ENCODE results near the gene ELP2.

ELP2 gene

GRCh38 chr18:36177913-36178312, 48.2 kb downstream of the ELP2 start:
- in situ Hi-C loops (cut with MboI; ENCODE audit: low sequenced_read_pairs, unreplicated experiment): no loop called here
- TF ChIP-seq CTCF (IDR thresholded peaks at IDR 0.05; ENCODE audit: borderline replicate concordance, control extremely low read depth, extremely low read depth, insufficient read depth, missing control alignments): no peak
- no peak for DNase-seq (ENCODE audit: low spot score)

GRCh38 chr18:36179562-36180355, 50.1 kb downstream of the ELP2 start:
- in situ Hi-C loops (cut with MboI; ENCODE audit: low sequenced_read_pairs, unreplicated experiment): no loop called here
- no peak for TF ChIP-seq CTCF (IDR thresholded peaks at IDR 0.05; ENCODE audit: borderline replicate concordance, control extremely low read depth, extremely low read depth, insufficient read depth, missing control alignments)
- DNase-seq (ENCODE audit: low spot score): no peak

- TF ChIP-seq CTCF (IDR thresholded peaks at IDR 0.05; ENCODE audit: borderline replicate concordance, control extremely low read depth, extremely low read depth, insufficient read depth, missing control alignments): no peak
- in situ Hi-C loops (cut with MboI; ENCODE audit: low sequenced_read_pairs, unreplicated experiment): no loop called here
- DNase-seq (ENCODE audit: low spot score): no peak
Measured at GRCh38 chr18:36181441-36181840, 51.7 kb downstream of the ELP2 start.

- in situ Hi-C loops (cut with MboI; ENCODE audit: low sequenced_read_pairs, unreplicated experiment): no loop called here
- no peak for TF ChIP-seq CTCF (IDR thresholded peaks at IDR 0.05; ENCODE audit: borderline replicate concordance, control extremely low read depth, extremely low read depth, insufficient read depth, missing control alignments)
- DNase-seq (ENCODE audit: low spot score): no peak
Measured at GRCh38 chr18:36181898-36182506, 52.3 kb downstream of the ELP2 start.

GRCh38 chr18:36183033-36183432, 53.3 kb downstream of the ELP2 start:
- in situ Hi-C loops (cut with MboI; ENCODE audit: low sequenced_read_pairs, unreplicated experiment): no loop called here
- DNase-seq (ENCODE audit: low spot score): no peak
- no peak for TF ChIP-seq CTCF (IDR thresholded peaks at IDR 0.05; ENCODE audit: borderline replicate concordance, control extremely low read depth, extremely low read depth, insufficient read depth, missing control alignments)

GRCh38 chr18:36183987-36184386, 54.3 kb downstream of the ELP2 start:
- no peak for DNase-seq (ENCODE audit: low spot score)
- in situ Hi-C loops (cut with MboI; ENCODE audit: low sequenced_read_pairs, unreplicated experiment): no loop called here
- TF ChIP-seq CTCF (IDR thresholded peaks at IDR 0.05; ENCODE audit: borderline replicate concordance, control extremely low read depth, extremely low read depth, insufficient read depth, missing control alignments): no peak
